K562 (cell line): ENCODE measurements around the gene SH3TC2. TPM values are rescaled to one million over a fixed set of nuclear protein-coding genes. Genes with fewer than 3 reads are reported as not detected.
A peak's percentile ranks its signal among the peaks of the same experiment; 100 is the strongest.

Source experiments
- ATAC-seq: fragments of 200-7000 bp; cut with Tn5 transposase; 3 replicates; pipeline ENCODE4 v1.9.1; 2020; ENCODE audit warnings: moderate library complexity
- BruUV-seq: library from RNA; stranded (reverse); fragments of 400-500 nt; replicated peaks from 2 replicates; lab custom pipeline; 2021; lab: Mats Ljungman, UMichigan
- CTCF ChIA-PET: fragments of 300-600 bp; formaldehyde crosslinking; extraction: SDS; loops from one replicate; lab custom pipeline; 2021; ENCODE audit warnings: low intra/inter-chr PET ratio; lab: Yijun Ruan, JAX
- POLR2A ChIA-PET: fragments of 300-600, 350-650 bp; sonication (Branson Sonifier 250); formaldehyde crosslinking; extraction: SDS; loops from one replicate; lab custom pipeline; 2021; ENCODE audit warnings: antibody characterized with exemption, inconsistent platforms; lab: Yijun Ruan, JAX
- DNase-seq, 4 experiments: peaks; one replicate each; pipeline versions ENCODE4 v3.0.0 to v3.0.0-alpha.2; 2011 to 2018; ENCODE audit warnings: low spot score in 3 of 4, mixed read lengths in 3 of 4; ENCODE audit errors: extremely low read depth in 1 of 4
- FAIRE-seq: peaks from 2 replicates; lab custom pipeline; 2011; peaks lifted over from hg19 to GRCh38; lab: Jason Lieb, UNC
- H2AFZ ChIP-seq: 2 replicates; pipeline ENCODE4 v1.6.0; 2011; ENCODE audit warnings: low read depth, low read length, control low read depth, inconsistent platforms
- H3K27ac ChIP-seq: fragments of 200-600 bp; 3 replicates; pipeline ENCODE4 v1.8.0; 2011; ENCODE audit warnings: low read depth, mild to moderate bottlenecking, control low read depth, inconsistent platforms, low read length, moderate library complexity, mixed read lengths; ENCODE audit errors: extremely low read depth
- H3K27me3 ChIP-seq, 2 experiments: fragments of 300-600 bp in 1 of 2; 2 replicates in 1 of 2; 3 replicates in 1 of 2; pipeline versions ENCODE4 v1.6.0 to v1.8.0; 2011; ENCODE audit warnings: inconsistent platforms in 2 of 2, low read length in 2 of 2, mild to moderate bottlenecking in 1 of 2, mixed read lengths in 1 of 2, moderate library complexity in 1 of 2; ENCODE audit not compliant: control insufficient read depth in 2 of 2, insufficient read depth in 2 of 2
- H3K36me3 ChIP-seq: fragments of 300-600 bp; 3 replicates; pipeline ENCODE4 v1.8.0; 2011; ENCODE audit warnings: mild to moderate bottlenecking, low read length, inconsistent platforms; ENCODE audit not compliant: control insufficient read depth, insufficient read depth
- H3K4me1 ChIP-seq, 2 experiments: fragments of 200-600 bp in 1 of 2; replicated peaks in 1 of 2; 2 replicates in 1 of 2; 3 replicates in 1 of 2; pipeline versions ENCODE4 v1.5.1 to v1.8.0; 2011; ENCODE audit warnings: inconsistent platforms in 2 of 2, low read length in 2 of 2, mild to moderate bottlenecking in 1 of 2, mixed read lengths in 1 of 2, moderate library complexity in 1 of 2; ENCODE audit not compliant: control insufficient read depth in 2 of 2, insufficient read depth in 2 of 2
- H3K4me2 ChIP-seq: 2 replicates; pipeline ENCODE4 v1.6.1; 2011; ENCODE audit warnings: low read length, control low read depth, inconsistent platforms, mixed read lengths; ENCODE audit not compliant: insufficient read depth
- H3K4me3 ChIP-seq: fragments of 200-600 bp; sonication (generic), shearing (Covaris generic); 2 replicates; pipeline ENCODE4 v1.5.1; 2016; ENCODE audit warnings: control low read depth, inconsistent platforms
- H3K79me2 ChIP-seq: fragments of 200-600 bp; 3 replicates; pipeline ENCODE4 v1.8.0; 2011; ENCODE audit warnings: low read length, inconsistent platforms; ENCODE audit not compliant: control insufficient read depth, insufficient read depth
- H3K9ac ChIP-seq, 2 experiments: 2 replicates each; pipeline versions ENCODE4 v1.6.0 to v1.6.1; 2011; ENCODE audit warnings: low read depth in 2 of 2, low read length in 2 of 2, control low read depth in 1 of 2, inconsistent platforms in 1 of 2, mild to moderate bottlenecking in 1 of 2, mixed read lengths in 1 of 2; ENCODE audit not compliant: insufficient read depth in 1 of 2
- H3K9me1 ChIP-seq: one replicate; pipeline ENCODE4 v1.6.0; 2011; ENCODE audit warnings: inconsistent platforms, mild to moderate bottlenecking, low read length, moderate library complexity; ENCODE audit not compliant: control insufficient read depth, insufficient read depth
- H3K9me3 ChIP-seq: replicated peaks from 2 replicates; pipeline ENCODE4 v1.5.1; 2011; ENCODE audit warnings: low read depth, low read length, inconsistent platforms; ENCODE audit not compliant: control insufficient read depth, insufficient read depth
- H4K20me1 ChIP-seq: replicated peaks from 2 replicates; pipeline ENCODE4 v1.6.1; 2011; ENCODE audit warnings: low read length, inconsistent platforms, mixed read lengths; ENCODE audit not compliant: control insufficient read depth, insufficient read depth
- MAZ ChIP-seq, 2 experiments: fragments of 450-650 bp in 1 of 2; sonication (generic) in 1 of 2; formaldehyde crosslinking; IDR thresholded peaks in 1 of 2; conservative IDR thresholded peaks in 1 of 2; 2 replicates each; pipeline versions ENCODE4 v1.4.0 to v1.5.0; 2020; ENCODE audit warnings: mild to moderate bottlenecking in 1 of 2, missing genetic modification reagents in 1 of 2
- NR3C1 ChIP-seq: sonication (generic); formaldehyde crosslinking; IDR thresholded peaks from 2 replicates; pipeline ENCODE4 v1.8.1; 2022; ENCODE audit warnings: missing genetic modification reagents
- RAD21 ChIP-seq, 2 experiments: fragments of 250-450 bp in 1 of 2; fragments of 450-650 bp in 1 of 2; sonication (Bioruptor Pico) in 1 of 2; formaldehyde crosslinking in 1 of 2; IDR thresholded peaks in 1 of 2; conservative IDR thresholded peaks in 1 of 2; 2 replicates each; pipeline versions ENCODE4 v1.4.0 to v1.8.0; 2020 to 2022; ENCODE audit warnings: mild to moderate bottlenecking in 2 of 2, moderate library complexity in 1 of 2
- TEAD1 ChIP-seq, 2 experiments: fragments of 450-650 bp in 1 of 2; sonication (generic) in 1 of 2; formaldehyde crosslinking; IDR thresholded peaks; 2 replicates each; pipeline versions ENCODE4 v1.4.0 to v1.8.0; 2020 to 2022; ENCODE audit warnings: mild to moderate bottlenecking in 2 of 2, missing genetic modification reagents in 1 of 2
- TEAD4 ChIP-seq, 2 experiments: sonication (generic) in 1 of 2; formaldehyde crosslinking in 1 of 2; IDR thresholded peaks; 2 replicates each; pipeline versions ENCODE4 v1.6.1 to v1.8.0; 2012 to 2022; ENCODE audit warnings: borderline replicate concordance in 1 of 2, inconsistent platforms in 1 of 2, low read length in 1 of 2, mild to moderate bottlenecking in 1 of 2, missing genetic modification reagents in 1 of 2
- ZNF197 ChIP-seq: fragments of 200-800 bp; sonication (Bioruptor generic); IDR thresholded peaks from 2 replicates; pipeline ENCODE4 v1.6.1; 2016; ENCODE audit warnings: low read depth, missing genetic modification characterization, missing compliant biosample characterization
- ZNF75A ChIP-seq: fragments of 450-650 bp; formaldehyde crosslinking; IDR thresholded peaks from 2 replicates; pipeline ENCODE4 v1.4.0; 2020; ENCODE audit warnings: mild to moderate bottlenecking
- WGBS: fragments of 100-300 bp; shearing (Covaris generic); methylation state at CpG from one replicate; pipeline ENCODE4 v1.1.6; 2016; ENCODE audit warnings: low coverage, mixed read lengths; ENCODE audit not compliant: insufficient coverage; ENCODE audit errors: missing lambda C conversion rate; 5-methylcytosine and 5-hydroxymethylcytosine counted together
- in situ Hi-C: fragments of 300-500 bp; cut with MboI; formaldehyde crosslinking; loops from 4 replicates; pipeline ENCODE4 v1.15.0; 2018; ENCODE audit warnings: inconsistent platforms, mixed read lengths
- intact Hi-C: fragments of 100-400 bp; cut with micrococcal nuclease; formaldehyde crosslinking; loops from 2 replicates; pipeline ENCODE4 v1.14.2; 2022
- polyA plus RNA-seq, 8 experiments: library from polyadenylated mRNA; depleted of rRNA in 4 of 8; stranded (reverse) in 5 of 8; unstranded in 3 of 8; fragments of >200 nt; fragmentation: Nextera tagmentation in 2 of 8; fragmentation: Illumina TruSeq in 1 of 8; extraction: Ambion mirVana in 2 of 8; extraction: Trizol in 1 of 8; gene quantifications; 2 replicates each; pipeline versions ENCODE4 v1.2.1 to v1.2.3, GENCODE V29; 2011 to 2014; ENCODE audit warnings: inconsistent platforms in 1 of 8, missing spikeins in 1 of 8
- total RNA-seq, 7 experiments: library from RNA; depleted of rRNA in 6 of 7; stranded (reverse); fragments of >200 nt in 6 of 7; fragmentation: Illumina TruSeq in 2 of 7; extraction: Trizol in 2 of 7; gene quantifications; 2 replicates each; pipeline versions ENCODE4 v1.2.1 to v1.2.3, GENCODE V29; 2011 to 2021; ENCODE audit warnings: low replicate concordance in 1 of 7
- TF ChIP-seq, protein P1 (sequence below): fragments of 450-650 bp; formaldehyde crosslinking; IDR thresholded peaks from 2 replicates; pipeline ENCODE4 v1.4.0; 2022; ENCODE audit warnings: missing genetic modification characterization
- TF ChIP-seq, protein P2 (sequence below): fragments of 250-450 bp; sonication (Bioruptor Pico); IDR thresholded peaks from 2 replicates; pipeline ENCODE4 v1.8.0; 2022; ENCODE audit warnings: inconsistent platforms, mild to moderate bottlenecking, moderate library complexity, borderline replicate concordance

The SH3TC2 gene
- total and polyA plus RNA-seq, 9 of the 15 experiments (the other 6 are each of a cell fraction or from before 2014, with no cell fraction given) = 0.03 to 0.80 (median 0.55) TPM; not detected in 1

DNA sequence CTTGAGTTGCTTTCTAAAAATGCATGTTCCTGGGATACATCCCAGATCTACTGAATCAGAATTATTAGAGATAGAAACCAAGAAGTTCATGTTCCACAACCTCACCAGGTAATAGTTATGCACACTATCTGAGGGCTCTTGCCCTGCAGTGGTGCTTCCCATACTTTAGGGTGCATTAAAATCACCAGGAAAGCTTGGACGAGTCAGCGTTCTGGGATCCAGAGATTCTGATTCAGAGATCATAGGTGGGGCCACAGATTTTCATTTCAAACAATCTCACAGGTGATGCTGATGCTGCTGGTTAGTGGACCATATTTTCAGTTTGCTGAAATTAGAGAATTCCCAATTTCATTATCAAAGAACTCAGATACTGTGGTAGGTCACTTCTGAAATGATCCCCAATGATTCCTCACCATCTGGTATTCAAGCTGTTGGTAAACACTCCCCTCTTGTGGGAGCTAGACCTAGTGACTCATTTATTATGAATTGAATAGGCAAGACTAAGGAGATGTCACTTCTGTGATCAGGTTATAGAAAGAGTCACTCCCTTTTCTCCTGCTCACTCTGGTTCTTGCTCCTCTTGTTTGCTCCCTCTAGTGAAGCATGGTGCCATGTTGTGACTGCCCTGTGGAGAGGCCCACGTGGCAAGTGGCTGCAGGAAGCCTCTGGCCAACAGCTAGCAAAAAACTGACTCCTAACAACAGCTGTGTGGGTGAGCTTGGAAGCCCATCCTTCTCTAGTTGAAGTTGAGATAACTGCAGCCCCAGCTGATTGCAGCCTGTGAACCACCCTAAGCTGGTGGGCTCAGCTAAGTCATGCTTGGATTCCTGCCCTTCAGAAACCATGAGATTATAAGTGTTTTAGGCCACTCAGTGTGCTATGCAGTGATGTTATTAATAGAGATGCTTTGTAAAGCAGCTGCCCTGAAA, 59.8 kb downstream of the SH3TC2 start:
- TF ChIP-seq RAD21 (CRISPR knock-in tag; conservative IDR thresholded peaks at IDR 0.05 in 1 of 2, IDR thresholded peaks at IDR 0.05 in 1 of 2) (peak in 1 of 2 experiments; percentile 47; a peak in 2 of 4 replicates), ZNF75A (CRISPR knock-in tag) (no peak)
- H4K20me1 ChIP-seq = peaks cover 3% of the 10 kb centered on the region; the same call in 1 of the 2 replicates
- H3K36me3 ChIP-seq = no peaks in the 10 kb centered on the region
- no peak for DNase-seq
- BruUV-seq = no TSS peak
- in situ Hi-C loops = no loop called here
- no peaks in the 10 kb centered on the region for H3K4me1 ChIP-seq
- intact Hi-C loops = no loop called here
- WGBS = 0% methylated on average over 3 of the region's 3 CpGs
- H3K4me3 ChIP-seq = no peak overlapping the region
- H3K9me3 ChIP-seq = no peaks in the 10 kb centered on the region
- no peak overlapping the region for H3K9ac ChIP-seq
- H3K27ac ChIP-seq = no peak overlapping the region
- H3K27me3 ChIP-seq = no peaks in the 10 kb centered on the region
- no peak for FAIRE-seq
- no peaks in the 10 kb centered on the region for H3K79me2 ChIP-seq
- no peaks in the 10 kb centered on the region for H3K9me1 ChIP-seq
- POLR2A ChIA-PET = no interaction called here
- no peak overlapping the region for H2AFZ ChIP-seq
- CTCF ChIA-PET = interaction anchor here (1.0 kb wide), 1 partner anchor 268 kb away, joined by 3 read pairs; no protein-coding TSS in a partner anchor
- H3K4me2 ChIP-seq = no peak overlapping the region
- ATAC-seq = no peak

DNA sequence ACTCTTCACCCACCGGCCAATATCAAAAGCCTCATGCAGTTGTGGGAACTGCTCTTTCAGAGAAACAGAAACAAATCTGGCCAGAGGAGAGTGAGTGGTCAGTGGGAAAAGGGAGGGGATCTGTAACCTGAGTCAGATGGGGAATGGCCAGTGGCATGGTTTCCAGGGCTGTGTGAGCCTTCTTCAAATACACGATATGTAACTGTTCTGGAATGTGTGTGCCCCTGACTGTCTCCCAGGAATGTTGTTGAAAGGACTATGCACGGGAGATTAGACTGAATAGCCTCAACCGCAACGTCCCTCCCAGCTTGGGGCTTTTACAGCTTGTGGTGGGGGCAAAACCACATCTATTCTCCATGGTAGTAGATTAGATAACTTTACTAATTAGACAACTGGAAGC, 60.8 kb downstream of the SH3TC2 start:
- intact Hi-C loops (no loop called here), in situ Hi-C loops (no loop called here)
- Histone ChIP-seq H3K4me3 (no peak overlapping the region), H3K4me1 (no peaks in the 10 kb centered on the region), H3K9me3 (no peaks in the 10 kb centered on the region), H4K20me1 (peaks cover 3% of the 10 kb centered on the region; the same call in 1 of the 2 replicates), H3K9ac (no peak overlapping the region), H3K4me2 (no peak overlapping the region), H2AFZ (no peak overlapping the region), H3K79me2 (no peaks in the 10 kb centered on the region), H3K27ac (no peak overlapping the region), H3K27me3 (no peaks in the 10 kb centered on the region), H3K9me1 (no peaks in the 10 kb centered on the region), H3K36me3 (no peaks in the 10 kb centered on the region)
- FAIRE-seq = no peak
- no TSS peak for BruUV-seq
- POLR2A ChIA-PET = no interaction called here
- CTCF ChIA-PET = no interaction called here
- ATAC-seq = no peak
- WGBS = 0% methylated on average over 5 of the region's 5 CpGs
- no peak for DNase-seq
- TF ChIP-seq MAZ (CRISPR knock-in tag; conservative IDR thresholded peaks at IDR 0.05 in 1 of 2, IDR thresholded peaks at IDR 0.05 in 1 of 2) (0 out of 4 replicates have a peak, but pooled peaks of 1 of the 2 experiments have one; percentile 31), TEAD4 (IDR thresholded peaks at IDR 0.05; ENCODE audit: low read length) (peak; percentile 48; the same call in 1 of the 2 replicates), TEAD4 (CRISPR knock-in tag; IDR thresholded peaks at IDR 0.05; ENCODE audit: borderline replicate concordance) (no peak), NR3C1 (CRISPR knock-in tag) (no peak), TEAD1 (CRISPR knock-in tag; IDR thresholded peaks at IDR 0.05) (peak in 1 of 2 experiments; percentile 88; a peak in 2 of 4 replicates), ZNF197 (no peak)
- TF ChIP-seq, protein P1, sequence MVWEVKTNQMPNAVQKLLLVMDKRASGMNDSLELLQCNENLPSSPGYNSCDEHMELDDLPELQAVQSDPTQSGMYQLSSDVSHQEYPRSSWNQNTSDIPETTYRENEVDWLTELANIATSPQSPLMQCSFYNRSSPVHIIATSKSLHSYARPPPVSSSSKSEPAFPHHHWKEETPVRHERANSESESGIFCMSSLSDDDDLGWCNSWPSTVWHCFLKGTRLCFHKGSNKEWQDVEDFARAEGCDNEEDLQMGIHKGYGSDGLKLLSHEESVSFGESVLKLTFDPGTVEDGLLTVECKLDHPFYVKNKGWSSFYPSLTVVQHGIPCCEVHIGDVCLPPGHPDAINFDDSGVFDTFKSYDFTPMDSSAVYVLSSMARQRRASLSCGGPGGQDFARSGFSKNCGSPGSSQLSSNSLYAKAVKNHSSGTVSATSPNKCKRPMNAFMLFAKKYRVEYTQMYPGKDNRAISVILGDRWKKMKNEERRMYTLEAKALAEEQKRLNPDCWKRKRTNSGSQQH (CRISPR knock-in tag) = no peak
- TF ChIP-seq, protein P2, sequence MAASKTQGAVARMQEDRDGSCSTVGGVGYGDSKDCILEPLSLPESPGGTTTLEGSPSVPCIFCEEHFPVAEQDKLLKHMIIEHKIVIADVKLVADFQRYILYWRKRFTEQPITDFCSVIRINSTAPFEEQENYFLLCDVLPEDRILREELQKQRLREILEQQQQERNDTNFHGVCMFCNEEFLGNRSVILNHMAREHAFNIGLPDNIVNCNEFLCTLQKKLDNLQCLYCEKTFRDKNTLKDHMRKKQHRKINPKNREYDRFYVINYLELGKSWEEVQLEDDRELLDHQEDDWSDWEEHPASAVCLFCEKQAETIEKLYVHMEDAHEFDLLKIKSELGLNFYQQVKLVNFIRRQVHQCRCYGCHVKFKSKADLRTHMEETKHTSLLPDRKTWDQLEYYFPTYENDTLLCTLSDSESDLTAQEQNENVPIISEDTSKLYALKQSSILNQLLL (CRISPR knock-in tag) = no peak
